SHP77 treated with DMSO at 0.1 percent for 48 hours (cell line): ENCODE data around the gene TMEM221.

Source experiments
- DNase-seq: peaks from one replicate; lab custom pipeline; 2025; lab: John Stamatoyannopoulos, UW

The TMEM221 gene

DNA sequence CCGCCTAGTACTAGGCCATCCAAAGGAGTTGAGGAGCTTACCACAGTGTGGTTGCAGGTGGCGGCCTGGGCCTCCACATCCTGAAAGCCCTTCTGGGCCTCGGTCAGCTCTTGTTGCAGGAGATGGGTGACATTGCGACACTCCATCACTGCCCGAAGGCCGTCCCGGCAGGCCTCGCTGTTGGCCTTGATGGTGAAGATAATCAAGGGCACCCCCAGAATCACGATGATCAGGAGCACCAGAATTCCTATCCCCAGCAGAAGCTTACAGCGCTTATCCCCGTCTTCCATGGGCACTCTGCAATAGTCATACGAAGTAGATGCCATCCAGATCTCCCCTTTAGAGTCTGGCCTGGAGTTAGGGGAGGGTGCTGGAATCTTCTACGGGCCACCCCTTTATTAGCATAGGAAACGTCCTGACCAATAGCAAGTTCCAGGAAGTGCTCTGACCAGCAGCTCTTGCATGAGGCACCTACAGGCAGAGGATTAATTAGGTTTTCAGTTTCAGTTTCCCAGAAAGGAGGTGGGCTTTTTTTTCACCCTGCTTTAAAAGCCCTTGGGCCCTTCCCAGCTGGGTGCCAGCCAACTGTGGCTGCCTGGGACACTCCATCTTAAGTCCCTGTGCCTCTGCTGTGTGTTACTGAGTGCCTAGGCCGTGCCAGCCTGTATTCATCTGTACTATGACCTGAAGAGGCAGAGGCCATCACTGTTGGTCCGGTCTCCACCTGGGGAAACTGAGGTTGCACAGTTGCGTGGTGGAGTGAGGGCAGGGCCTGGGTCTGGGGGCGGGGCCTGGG lies 43.0 kb downstream of the TMEM221 start, which contains the start of gene BST2:
Gene BST2, minus strand, starts transcription at position 381 of the 796 bp plus-strand sequence. Its CDS starts 55 bp downstream, at position 326.
- DNase-seq, result no peak

DNA sequence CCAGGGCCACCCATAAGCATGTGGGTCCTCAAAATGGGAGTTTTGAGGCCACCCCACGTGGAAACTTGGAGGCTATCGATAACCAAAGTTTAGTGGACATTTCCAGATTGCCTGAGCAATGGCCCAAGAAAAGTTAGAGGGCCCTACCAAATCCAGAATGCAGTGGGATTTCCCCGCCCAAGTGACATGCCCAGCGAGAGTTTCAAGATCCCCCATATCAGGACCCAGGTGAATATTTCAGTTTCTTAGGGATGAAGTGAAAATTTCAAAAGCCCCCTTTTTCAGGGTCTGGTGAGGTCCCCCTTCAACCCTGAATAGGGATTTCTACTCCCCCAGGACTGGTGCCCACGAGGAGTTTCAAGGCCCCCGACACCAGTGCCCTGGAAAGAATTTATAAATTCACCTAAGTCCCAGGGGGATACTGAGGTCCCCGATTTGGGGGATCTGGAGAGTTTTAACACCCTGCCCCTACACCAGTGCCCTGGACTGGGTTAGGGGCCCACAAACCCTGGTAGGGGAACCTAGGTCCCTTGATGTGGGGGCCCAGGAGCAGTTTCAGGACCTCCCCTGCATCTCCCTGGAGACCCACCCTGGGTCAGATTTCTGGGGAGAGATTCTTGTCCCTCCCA lies 43.7 kb downstream of the TMEM221 start:
- no peak for DNase-seq

DNA sequence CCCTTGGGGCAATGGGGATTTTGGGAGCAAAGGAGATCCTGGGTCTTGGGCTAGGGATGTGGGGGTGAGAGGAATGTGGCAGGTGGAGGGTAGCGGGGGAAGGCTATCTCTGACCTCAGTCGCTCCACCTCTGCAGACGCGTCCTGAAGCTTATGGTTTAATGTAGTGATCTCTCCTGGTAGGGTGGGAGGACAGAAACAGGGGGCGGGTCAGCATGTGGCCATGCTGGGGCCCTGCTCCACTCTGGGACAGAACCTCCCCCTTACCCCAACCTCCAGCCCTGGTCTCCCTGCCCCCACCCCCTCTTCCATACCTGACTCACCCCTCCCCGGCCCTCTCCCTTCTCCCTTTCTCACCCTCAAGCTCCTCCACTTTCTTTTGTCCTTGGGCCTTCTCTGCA lies 44.5 kb downstream of the TMEM221 start:
- DNase-seq, result no peak

DNA sequence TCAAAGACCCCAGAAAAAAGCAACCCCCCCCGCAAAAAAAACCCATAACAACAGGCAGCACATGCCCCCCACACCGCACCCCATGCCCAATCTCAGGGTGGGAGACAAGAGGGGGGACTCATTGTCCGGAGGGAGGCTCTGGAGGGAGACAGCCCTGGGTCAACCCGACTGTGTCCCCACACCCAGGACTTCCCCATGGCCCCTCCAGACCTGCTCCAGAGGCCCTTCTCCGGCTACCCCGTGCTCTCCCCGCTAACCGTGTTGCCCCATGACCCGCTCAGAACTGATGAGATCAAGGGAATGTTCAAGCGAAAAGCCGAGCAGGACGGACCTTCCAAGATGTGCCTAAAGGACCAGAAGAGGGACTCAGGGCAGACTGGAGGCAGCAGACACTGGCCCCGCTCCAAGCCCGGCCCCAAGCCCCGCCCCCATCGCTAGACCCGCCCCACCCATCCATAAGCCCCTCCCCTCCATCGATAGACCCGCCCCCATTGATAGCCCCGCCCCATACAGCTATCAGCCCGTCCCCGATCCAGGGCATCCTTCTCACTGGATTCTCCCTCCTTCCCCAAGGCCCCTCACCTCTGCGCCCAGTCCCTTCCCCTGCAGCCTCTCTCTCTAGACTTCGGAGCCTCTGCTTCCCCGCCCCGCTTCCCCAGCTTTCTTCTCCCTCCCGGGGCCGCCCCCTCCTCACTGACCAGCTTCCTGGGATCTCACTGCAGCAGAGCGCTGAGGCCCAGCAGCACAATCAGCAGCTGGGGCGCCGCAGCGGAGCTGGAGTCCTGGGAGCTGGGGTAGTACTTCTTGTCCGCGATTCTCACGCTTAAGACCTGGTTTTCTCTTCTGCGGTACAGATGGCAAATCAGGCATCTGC lies 45.2 kb downstream of the TMEM221 start:
- DNase-seq, result peak; percentile 56

DNA sequence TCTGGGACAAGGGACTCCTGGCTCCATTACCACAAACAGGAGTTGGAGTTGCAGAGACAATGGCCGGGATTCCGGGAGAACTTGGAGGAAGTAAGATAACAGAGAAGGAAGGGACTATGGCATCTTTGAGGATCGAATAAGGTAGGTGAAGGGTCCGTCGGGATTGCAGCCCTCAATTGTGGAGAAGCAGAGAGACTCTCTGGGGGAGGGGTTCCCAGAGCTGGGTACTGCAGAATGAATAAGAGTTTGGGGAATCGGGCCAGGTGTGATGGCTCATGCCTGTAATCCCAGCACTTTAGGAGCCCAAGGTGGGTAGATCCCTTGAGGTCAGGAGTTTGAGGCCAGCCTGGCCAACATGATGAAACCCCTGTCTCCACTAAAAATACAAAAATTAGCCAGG lies 46.8 kb downstream of the TMEM221 start:
- DNase-seq, result no peak

DNA sequence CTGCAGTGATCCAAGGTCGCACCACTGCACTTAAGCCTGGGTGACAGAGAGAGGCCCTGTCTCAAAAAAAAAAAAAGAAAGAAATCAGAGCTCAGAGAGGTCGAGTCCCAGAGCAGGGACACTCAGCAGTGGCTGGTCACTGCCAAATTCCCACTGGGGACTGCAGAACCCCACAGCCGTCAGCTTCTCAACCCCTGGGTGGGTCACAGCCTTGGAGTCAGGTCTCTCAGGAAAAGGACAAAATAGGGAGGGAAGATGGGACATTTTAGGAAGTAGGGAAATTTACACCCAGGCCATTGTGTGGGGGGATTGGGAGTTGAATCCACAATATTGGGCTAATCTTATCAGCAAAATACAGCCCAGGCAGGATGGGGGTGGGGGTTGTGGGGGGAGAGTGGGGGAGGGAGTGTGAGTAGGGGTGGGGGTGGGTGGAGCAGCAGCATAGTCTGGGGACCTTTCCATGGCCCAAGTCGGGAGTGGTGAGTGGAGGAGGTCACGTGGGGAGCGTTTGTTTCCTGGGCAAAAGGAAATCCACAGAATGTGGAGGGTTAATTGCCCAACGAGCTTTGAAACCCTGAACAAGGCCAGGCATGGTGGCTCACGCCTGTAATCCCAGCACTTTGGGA lies 49.5 kb downstream of the TMEM221 start:
- DNase-seq, result no peak

DNA sequence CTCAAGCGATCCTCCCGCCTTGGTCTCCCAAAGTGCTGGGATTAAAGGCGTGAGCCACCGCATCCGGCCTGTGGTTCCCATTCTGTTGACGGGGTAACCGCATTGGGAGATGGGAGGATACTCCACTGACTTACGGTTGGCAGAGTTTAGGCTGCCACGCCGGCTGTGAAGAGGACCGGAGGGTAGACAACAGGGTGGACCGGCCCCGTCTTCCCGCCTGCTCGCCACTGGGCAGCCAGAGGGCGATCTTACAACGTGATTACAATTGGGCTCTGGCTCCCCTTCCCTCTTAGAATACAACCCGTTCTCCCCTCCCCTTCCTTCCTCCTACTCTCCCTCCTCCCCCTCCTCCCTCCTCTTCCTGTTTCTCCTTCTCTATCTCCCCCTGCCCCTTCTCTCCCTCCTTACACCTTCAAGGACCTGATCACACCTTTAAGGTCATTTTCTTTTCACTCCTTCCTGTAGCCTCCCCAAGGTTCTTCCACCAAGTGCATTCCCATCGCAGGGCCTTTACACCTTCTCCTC lies 53.5 kb downstream of the TMEM221 start:
- peak; percentile 26 for DNase-seq

DNA sequence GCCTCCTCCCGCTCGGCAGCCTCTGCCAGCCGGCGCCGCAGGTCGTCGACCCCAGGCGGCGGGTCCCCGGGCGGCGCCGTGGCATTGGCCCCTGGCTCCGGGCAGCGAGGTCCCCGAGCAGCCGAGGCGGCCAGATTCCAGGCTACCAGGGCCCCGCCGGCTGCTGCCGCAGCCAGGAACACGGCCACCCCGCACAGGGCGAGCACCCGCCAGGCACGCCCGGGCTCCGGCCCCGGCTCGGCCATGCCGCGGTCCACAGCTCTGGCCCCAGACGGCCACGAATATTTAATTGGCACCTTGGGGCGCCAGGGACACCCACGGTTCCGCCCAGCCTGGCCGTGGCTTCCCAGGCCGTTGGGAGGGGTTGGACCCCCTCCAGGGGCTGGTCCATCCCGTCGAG lies 54.6 kb downstream of the TMEM221 start, which contains the start of gene CCDC194:
Gene CCDC194, minus strand, starts transcription at position 283 of the 400 bp plus-strand sequence. Its CDS starts 38 bp downstream, at position 245.
- DNase-seq, result no peak

DNA sequence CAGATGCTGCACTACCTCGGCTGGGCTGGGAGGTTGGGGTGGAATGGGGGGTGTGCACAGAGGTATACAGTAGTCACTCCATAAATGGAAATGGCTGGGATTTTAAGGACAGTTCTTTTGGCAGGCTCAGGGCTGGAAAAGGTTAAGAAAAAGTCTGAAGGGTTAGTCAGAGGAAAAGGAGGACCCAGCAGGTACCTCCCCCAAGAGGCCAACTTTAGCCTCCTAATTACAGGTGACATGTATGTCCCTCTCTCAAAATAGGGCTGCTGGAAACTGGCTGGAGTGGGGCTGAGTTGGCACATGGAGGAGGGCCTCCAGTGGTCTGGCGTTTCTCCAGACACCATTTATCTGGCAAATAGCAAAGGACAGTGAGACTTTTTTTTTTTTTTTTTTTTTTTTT lies 55.5 kb downstream of the TMEM221 start:
- no peak for DNase-seq

DNA sequence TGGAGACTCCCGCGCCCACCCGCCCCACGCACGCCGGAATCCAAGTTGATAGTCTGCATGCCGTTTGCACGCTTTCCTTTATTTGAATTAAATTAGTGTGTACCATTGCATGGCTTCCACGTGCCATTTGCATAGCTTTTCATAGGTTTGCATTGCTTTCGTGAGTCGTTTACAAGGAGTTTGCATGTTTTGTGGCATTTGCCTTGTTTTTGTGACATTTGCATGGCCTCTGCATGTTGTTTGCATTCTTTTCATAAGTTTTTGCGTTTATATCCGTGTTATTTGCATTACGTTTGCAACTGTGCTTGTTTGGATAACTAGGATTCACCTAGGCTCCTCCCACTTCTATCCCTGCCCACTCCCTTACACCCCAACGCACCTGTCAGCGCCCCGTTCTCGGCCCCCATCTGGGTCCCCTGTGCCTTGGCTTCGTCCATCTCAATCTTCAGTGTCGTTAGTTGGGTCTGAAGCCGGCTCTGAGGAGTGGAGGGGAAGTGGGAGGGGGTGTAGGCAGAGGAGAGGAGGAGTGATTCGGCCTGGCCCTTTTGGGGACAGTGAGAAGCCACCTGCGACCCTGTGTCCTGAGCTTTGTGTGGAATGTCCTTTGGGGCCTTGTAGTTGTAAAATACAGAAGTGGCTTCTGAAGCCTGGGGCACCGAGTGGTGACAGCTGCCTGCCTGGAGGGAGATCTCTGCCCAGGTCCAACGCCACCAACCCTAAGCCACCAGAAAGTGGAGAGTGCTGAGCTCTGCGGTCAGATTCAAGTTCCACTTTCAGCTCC lies 56.9 kb downstream of the TMEM221 start:
- no peak for DNase-seq

DNA sequence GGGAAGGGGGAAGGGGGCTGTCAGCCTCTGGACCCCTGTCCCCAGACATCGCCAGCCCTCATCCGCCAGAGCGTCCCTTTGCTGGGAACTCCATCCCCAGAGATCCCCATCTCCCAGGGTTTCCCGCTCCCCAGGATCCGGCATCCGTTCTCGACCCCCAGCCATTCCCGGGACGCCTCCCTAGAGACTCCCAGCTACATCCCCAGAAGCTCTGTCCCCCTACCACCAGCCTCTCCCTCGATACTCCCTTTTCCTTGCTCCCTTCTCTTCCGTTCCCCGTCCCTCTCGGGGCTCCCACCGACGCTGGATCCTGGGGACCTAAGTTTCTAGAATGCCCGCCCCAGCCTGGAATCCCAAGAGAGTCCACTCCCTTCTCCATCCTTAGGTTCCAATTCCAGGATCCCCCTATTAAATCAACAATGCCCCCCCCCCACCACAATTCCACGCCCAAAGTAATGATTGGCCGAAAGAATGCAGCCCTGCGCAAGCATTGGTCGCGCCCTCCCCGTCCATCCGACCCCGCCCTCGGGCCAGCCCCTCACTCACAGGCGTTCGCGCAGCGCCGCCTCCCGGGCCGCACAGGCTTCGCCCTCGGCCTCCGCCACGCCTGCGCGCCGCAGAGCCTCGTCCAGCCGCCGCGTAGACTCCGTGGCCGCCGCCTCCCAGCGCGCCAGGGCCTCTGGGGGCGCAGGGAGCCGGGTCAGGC lies 57.6 kb downstream of the TMEM221 start:
- peak; percentile 63 for DNase-seq

DNA sequence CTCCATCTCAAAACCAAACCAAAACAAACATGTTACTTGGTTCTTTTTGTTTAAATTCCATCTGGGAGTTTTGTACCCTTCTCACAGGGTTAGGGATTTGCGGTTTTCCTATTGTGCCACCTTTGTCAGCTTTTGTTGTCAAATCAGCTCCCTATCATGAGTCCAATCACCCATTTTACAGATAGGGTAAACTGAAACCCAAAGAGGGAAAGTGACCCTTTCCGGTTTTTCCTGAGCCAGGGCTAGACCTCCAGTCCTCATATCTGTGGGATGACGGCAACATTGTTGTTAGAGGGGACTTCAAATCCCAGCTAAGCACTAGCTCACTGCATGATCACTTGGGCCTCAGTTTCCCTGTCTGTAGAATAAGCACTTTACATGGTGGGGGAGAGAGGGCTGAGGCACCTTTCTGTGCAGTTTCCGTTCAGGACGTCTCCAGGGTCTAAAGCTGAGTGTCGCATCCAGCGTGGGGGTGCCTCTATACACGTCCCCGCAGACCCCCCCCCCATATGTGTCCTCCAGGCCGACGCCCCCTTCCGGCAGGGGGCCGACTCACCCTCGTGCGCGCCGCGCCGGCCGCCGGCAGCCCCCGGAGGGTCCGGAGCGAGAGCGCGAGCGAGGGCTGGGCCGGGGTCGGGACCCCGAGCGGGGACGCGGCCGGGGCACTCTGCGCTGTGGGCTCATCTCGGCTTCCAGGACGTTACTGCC lies 58.4 kb downstream of the TMEM221 start:
- DNase-seq, result no peak

DNA sequence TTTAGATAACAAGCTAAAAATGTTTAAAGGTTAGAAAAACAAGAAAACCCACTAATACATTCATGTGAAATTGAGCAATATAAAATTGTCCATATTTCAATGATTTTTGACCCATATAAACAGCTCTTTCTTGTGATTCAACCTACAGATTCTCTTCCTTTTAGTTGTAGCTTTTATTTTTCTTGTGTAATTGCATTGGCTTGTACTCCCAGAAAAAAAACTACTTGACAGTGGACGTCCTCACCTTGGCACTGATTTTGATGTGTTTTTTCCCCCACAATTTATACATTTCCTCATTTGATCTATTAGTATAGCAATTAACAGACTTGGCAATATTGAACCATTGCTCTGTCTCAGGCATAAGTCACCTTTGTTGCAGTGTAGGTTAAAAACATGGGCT lies 59.2 kb downstream of the TMEM221 start:
- DNase-seq, result no peak

DNA sequence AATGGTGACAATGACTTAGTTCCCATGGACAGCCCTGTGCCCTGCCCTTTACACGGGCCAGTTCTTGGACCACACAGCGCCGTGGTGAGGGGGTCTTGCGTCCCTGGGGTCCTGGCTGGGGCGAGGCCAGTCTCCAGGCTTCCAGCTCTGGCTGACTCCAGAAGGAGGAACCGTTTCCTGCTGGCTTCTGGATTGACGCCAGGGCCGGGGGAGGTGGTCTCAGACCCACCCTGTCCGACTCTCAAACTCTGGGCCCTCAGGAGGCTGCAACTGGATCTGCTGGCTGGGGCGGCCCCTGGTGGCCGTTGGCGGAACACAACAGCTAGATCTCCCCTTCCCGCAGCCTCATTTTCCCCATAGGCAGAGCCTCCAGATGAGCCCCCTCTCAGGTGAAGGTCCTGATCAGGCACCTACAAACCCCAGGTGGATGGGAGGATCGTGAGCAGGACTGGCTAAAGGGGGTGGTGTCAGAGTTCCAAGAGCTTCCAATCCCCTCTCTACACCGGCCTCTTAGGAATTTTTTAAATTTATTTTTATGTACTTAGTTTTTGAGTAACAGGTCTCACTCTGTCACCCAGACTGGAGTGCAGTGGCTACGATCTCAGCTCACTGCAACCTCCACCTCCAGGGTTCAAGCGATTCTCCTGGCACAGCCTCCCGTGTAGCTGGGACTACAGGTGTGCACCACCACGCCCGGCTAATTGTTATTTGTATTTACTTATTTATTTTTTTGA lies 62.4 kb downstream of the TMEM221 start:
- DNase-seq, result no peak
